Prostate gland (tissue), 2 donors: ENCODE measurements around the gene GPR15LG.

Experiments used
- POLR2A ChIP-seq: fragments of 450-650 bp; IDR thresholded peaks from one replicate; pipeline ENCODE4 v1.6.1; 2016; ENCODE audit warnings: antibody characterized with exemption, mild to moderate bottlenecking
- POLR2AphosphoS5 ChIP-seq: sonication (generic); formaldehyde crosslinking; IDR thresholded peaks from one replicate; pipeline ENCODE4 v1.6.1; 2017; ENCODE audit warnings: antibody characterized with exemption
- TF ChIP-seq, protein P1 (sequence below), 4 experiments: fragments of 200-600 bp in 2 of 4; fragments of 450-650 bp in 2 of 4; sonication (generic) in 2 of 4; IDR thresholded peaks; 1 replicate in 3 of 4; 2 replicates in 1 of 4; pipeline ENCODE4 v1.5.1; 2016 to 2019; ENCODE audit warnings: antibody characterized with exemption in 4 of 4, mild to moderate bottlenecking in 2 of 4, moderate library complexity in 2 of 4

- TF ChIP-seq, protein P1, sequence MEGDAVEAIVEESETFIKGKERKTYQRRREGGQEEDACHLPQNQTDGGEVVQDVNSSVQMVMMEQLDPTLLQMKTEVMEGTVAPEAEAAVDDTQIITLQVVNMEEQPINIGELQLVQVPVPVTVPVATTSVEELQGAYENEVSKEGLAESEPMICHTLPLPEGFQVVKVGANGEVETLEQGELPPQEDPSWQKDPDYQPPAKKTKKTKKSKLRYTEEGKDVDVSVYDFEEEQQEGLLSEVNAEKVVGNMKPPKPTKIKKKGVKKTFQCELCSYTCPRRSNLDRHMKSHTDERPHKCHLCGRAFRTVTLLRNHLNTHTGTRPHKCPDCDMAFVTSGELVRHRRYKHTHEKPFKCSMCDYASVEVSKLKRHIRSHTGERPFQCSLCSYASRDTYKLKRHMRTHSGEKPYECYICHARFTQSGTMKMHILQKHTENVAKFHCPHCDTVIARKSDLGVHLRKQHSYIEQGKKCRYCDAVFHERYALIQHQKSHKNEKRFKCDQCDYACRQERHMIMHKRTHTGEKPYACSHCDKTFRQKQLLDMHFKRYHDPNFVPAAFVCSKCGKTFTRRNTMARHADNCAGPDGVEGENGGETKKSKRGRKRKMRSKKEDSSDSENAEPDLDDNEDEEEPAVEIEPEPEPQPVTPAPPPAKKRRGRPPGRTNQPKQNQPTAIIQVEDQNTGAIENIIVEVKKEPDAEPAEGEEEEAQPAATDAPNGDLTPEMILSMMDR (IDR thresholded peaks at IDR 0.05) = no peak
- TF ChIP-seq POLR2A = no peak
- no peak for TF ChIP-seq POLR2AphosphoS5
Observed at GRCh38 chr10:84212014-84212413, 38.4 kb downstream of the GPR15LG start.
